ENCODE data around the gene AGMAT.

The AGMAT gene

GRCh38 chr1:15584489-15585363, at the start of gene AGMAT:
Gene AGMAT, minus strand, starts transcription at chr1:15585051. Its CDS starts 84 bp downstream, at chr1:15584967.
- peak; percentile 39 for TF ChIP-seq CTCF (IDR thresholded peaks at IDR 0.05; ENCODE audit: insufficient read depth, low read depth, low read length, missing control alignments)
- peak within 1 kb of the TSS; percentile 65 for H3K4me3 ChIP-seq (ENCODE audit: low read depth, low read length)
- peak; percentile 86 for DNase-seq (ENCODE audit: low read depth)

- no peak for TF ChIP-seq CTCF (IDR thresholded peaks at IDR 0.05; ENCODE audit: insufficient read depth, low read depth, low read length, missing control alignments)
- no peak overlapping the region for H3K4me3 ChIP-seq (ENCODE audit: low read depth, low read length)
- DNase-seq (ENCODE audit: low read depth), result no peak
Observed at GRCh38 chr1:15633756-15634420, 49.0 kb upstream of the AGMAT start.

GRCh38 chr1:15628003-15628402, 43.2 kb upstream of the AGMAT start:
- no peak overlapping the region for H3K4me3 ChIP-seq (ENCODE audit: low read depth, low read length)
- TF ChIP-seq CTCF (IDR thresholded peaks at IDR 0.05; ENCODE audit: insufficient read depth, low read depth, low read length, missing control alignments), result no peak
- no peak for DNase-seq (ENCODE audit: low read depth)

- H3K4me3 ChIP-seq (ENCODE audit: low read depth, low read length), result no peak overlapping the region
- peak; percentile 76 for DNase-seq (ENCODE audit: low read depth)
- TF ChIP-seq CTCF (IDR thresholded peaks at IDR 0.05; ENCODE audit: insufficient read depth, low read depth, low read length, missing control alignments), result no peak
Observed at GRCh38 chr1:15627343-15627988, 42.6 kb upstream of the AGMAT start.

GRCh38 chr1:15626269-15626950, 41.6 kb upstream of the AGMAT start:
- no peak for TF ChIP-seq CTCF (IDR thresholded peaks at IDR 0.05; ENCODE audit: insufficient read depth, low read depth, low read length, missing control alignments)
- DNase-seq (ENCODE audit: low read depth), result no peak
- no peak overlapping the region for H3K4me3 ChIP-seq (ENCODE audit: low read depth, low read length)

GRCh38 chr1:15625056-15625917, 40.4 kb upstream of the AGMAT start:
- no peak for DNase-seq (ENCODE audit: low read depth)
- TF ChIP-seq CTCF (IDR thresholded peaks at IDR 0.05; ENCODE audit: insufficient read depth, low read depth, low read length, missing control alignments), result no peak
- no peak overlapping the region for H3K4me3 ChIP-seq (ENCODE audit: low read depth, low read length)
